GM21515 (cell line): ENCODE data around the gene SKIC8.

ENCODE experiments used
- ATAC-seq: cut with Tn5 transposase; IDR thresholded peaks from one replicate; pipeline ENCODE4 v1.9.1; 2021; ENCODE audit not compliant: unreplicated experiment

Gene SKIC8

DNA sequence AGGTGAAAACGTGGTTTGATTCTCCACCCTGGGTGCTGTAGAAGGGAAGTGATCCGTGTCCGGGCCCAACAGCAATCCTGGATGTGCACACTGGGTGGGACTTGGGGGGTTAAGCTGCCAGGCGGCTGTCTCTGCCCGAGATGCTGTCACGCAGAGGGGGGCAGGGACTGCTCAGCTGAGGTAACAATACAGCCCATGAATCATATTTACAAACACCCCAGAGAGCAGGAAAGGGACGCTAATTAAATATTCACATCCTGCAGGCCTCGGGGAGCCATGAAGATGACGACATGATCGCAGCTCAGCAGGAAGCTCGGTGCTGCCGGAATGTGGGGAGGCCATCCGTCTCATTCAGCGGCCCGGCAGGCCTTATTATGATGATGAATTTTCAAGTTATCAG, 22.8 kb upstream of the SKIC8 start:
- no peak for ATAC-seq

DNA sequence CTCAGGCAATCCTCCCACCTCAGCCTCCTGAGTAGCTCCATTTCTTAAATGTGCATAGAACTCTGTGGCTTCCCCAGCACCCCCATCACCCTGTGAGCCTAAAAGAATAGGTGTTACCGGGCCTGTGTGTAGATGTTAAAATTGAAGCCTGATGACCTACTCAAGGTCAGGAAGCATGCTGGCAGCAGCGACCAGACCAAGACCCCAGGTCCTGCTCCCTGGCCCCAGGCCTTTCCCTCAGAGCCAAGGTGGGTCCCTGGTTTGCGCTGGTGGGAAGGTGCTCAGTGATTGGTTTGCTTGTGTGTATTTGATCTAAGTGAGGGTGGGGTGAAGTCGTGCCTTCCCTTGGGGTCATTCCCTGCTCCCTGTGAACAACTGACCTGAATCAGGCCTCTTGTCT, 22.4 kb upstream of the SKIC8 start:
- ATAC-seq: no peak

DNA sequence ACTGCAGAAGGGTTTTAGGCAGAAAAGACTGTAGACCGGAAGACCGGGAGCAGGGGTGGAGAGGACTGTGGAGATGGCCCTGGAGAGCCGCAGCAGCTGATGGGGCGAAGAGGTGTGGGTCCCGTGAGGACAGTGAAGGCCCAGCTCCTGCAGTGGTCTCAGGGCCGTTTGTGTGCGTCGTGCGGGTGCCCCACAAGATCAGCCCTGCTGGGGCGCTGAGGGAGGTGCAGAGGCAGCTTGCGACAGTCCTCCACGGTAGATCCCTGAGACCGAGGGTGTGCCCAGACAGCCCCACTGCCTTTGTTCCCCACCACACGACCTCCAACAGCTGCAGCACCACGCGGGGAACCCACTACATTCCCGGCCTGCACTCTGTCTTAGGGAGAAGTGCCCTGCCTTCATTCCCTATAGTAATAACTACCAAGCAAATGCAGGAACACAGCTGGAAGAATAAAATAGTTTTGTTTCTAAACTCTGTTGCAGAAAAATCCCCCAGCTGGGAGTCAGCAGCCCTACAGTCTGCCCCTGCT, 21.7 kb upstream of the SKIC8 start:
- no peak for ATAC-seq

DNA sequence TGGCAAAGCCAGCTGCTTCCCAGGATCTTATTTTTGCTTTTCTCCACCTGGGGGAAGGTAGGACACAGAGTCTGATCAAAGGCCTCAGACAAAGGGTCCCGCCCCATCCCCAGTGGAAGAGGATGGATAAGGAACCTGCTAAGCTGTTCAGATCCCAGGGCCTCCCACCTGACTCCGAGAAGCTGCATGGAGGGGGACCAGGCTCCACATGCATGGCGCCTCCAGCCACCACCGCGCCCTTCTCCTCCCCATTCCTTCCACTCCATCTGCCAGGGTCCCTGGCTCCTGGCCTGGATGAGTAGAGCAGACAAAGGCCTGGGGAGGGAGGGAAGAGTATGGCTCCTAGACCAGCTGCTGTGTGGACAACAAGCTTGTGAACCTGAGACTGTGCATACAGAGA, 20.8 kb upstream of the SKIC8 start:
- no peak for ATAC-seq

DNA sequence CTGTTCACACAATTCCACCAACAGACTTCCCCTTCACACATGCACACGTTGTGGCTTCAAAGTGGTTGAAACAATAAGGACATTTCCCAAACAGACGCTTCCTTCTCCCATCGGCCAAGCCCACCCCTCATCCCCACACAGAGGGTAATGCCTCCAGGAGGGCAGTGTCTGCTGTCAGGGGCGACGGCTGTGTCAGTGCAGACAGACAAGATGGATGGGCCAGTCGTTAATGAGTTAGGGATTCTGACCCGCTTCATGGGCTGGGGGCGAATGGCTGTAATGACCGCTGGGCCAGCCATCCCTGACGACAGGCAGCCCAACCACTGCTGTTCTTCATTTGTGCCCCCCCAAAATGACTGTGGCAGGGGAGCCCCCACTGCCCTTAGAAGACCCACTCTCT, 20.2 kb upstream of the SKIC8 start:
- no peak for ATAC-seq

DNA sequence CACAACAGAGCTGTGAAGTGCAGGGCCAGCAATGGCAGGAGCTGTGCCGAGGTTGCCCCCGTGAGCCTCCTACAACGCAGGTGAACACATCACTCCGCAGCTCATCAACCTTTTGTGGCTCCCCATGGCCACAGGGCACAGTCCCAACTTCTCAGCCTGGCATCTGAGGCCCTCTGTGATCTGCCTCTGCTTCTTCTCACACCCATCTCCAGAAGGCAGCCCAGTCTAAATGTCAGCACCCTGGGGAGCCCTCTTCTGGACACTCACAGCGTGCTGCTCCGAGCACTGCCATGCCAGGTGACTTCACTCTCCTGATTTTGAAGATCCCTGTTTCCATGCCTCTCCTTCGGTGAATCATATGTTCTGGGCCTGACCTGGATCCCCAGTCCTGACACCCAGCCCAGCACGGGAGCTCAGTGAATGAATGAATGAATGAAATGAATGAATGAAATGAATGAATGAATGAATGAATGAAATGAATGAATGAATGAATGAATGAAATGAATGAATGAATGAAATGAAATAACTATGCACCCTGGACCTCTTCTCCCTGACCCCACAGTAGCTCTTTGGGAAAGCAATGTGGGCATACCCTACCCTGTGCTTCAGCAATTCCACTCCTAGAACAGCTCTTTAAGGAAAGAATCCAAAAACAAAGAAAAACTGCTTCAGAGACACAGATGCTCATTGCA, 17.9 kb upstream of the SKIC8 start:
- no peak for ATAC-seq

DNA sequence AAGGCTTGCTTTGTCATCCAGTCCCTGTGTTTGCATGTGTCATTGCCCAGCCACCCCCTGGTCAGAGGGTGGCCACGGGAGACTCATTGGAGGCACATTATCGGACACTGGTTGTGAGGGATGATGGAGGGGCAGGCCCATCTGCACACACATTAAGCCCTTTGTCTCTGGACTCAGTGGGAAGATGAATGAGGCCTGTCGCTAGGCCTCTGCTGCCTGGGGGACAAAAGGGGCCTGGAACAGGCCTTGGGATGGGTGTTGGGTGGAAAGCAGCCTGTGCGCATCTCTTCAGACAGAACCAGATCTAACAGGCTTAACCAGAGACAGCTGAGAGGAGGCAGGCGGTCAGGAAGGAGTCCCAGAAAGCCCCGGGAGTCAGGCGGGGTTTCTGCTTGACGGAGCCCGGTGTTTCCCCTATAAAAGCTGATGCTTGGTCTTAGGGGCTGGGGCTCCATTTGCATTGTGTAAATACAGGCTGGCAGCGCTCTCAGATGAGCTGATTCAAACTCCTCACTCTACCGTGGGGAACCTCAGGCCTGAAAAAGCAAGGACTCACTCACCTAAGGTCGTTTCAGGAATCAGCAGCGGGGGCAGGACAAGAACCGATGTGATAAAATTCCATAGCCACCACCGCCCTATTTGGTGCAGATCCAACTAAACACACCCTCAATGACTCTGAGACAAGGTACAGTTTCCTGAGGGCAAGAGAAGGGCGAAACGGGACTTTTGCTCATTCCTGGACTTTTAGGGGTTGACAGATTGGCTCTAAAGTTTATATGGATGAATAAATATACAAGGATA, 17.1 kb upstream of the SKIC8 start:
- ATAC-seq: no peak

DNA sequence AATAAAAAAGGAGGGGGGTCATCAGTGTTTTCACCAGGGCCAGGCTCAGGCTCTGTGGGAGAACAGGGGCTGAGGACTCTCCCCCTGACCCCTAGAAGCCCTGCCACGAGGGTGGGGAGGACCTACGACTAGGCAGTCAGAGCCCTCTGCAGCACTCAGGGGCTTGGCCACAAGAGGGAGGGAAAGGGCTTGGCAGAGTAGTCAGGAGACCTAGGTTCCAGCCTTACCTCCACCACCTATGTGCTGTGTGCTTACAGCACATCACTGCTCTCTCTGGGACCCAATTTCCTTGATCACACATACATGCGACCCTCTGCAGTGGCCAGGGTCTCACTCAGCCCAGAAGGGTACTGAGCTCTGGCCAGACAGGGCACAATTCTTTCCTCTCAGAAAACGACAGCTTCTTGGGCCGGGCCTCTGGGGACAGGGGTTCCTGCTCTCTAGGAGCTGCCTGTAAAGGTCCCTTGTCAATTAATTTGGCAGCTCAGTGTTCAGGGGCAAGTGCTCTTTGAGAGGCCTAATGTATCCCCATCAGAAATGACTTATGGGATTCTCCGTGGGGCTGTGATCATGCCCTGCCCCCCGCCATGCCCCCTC, 16.4 kb upstream of the SKIC8 start:
- ATAC-seq: no peak

DNA sequence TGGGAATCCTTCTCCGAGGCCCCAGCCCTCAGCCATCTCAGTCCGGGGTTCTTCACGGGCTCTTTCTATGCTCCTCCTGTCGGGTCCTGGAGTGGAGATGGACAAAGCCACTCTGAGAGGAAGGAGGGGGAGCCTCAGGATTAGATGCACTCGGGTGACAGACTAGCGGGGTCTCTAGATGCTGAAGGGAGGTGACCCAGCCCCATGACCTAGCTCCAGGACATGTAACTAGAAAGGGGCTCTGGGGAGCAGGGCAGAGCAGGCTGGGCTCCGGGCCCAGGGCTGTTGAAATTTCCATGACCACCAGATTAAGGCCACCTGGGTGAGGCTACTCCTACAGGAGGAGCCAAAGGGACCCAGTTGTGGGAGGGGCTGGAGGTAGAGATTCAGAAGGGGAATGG, 14.8 kb upstream of the SKIC8 start:
- ATAC-seq: no peak

DNA sequence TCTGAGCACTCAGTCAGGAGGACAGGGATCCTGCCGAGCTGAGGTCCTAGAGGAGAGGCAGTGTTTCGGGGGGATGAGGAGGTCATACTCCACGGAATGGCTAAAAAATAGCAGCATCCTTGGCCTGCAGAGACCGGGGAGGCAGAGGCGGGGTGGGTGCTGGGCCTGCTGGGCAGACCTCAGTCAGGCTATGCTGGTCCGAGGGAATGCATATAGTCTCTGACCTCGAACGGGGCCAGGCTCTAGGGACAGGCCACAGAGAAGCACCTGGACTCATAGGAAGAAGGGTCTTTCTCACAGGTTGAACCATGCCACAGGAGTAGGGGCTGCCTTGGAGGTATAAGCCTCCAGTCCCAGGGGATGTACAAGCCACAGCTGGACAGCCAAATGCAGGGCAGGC, 14.0 kb upstream of the SKIC8 start:
- ATAC-seq: no peak

DNA sequence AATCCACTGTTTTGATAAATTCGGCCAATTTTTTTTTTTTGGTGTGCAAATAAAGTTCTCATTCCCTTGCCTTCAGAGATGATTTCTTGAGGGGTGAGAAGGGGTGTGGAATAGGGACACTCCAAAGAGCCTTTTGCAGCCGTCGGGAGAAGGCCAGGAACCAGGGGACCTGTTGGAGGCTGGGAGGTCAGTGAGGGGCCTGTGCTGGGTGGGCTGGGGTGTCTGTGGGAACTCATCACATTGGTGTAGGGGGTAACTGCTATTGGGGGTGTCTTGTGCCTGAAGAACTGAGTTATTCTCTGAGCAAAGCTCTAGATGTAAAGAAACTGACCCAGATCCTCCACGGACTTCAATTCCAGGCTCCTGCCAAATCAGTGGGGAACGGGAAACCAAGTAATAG, 13.5 kb upstream of the SKIC8 start:
- ATAC-seq: no peak

DNA sequence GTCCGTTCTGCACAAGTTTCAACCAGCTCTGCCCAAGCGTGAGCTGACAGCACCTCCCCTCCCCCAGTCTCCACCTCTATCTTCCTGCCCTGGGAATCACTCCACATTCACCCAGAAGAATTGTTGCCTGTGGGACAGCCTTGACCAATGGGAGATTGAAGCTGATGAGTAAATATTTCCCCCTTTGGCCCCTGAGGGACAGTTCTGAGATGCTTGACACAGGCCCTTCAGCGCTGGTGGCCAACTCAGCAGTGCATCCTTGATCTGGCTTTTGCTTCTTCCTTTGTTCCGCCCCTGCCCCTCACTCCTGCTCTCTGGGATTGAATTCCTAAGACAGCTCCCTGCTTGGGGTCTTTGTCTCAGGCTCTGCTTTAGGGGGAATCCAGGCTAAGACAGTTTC, 13.1 kb upstream of the SKIC8 start:
- ATAC-seq: no peak

DNA sequence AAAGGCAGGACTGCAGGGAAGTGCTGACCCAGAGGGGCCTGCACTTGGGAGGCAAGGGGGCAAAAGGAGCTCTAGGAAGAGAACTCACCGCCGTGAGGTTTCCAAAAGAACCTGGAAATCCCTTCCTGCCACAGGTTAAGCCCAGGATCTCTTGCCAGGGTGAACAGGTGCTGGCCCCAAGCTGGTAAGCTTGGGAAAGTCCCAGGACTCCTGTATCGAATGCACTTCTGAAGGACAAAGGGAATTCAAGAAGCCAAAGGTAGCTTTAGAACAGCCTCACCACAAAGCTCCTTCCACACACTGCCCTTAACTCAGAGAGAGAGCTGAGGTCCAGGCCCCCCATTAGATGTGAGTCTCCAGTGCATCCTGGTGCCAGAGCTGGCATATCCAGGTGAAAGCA, 11.9 kb upstream of the SKIC8 start:
- no peak for ATAC-seq

DNA sequence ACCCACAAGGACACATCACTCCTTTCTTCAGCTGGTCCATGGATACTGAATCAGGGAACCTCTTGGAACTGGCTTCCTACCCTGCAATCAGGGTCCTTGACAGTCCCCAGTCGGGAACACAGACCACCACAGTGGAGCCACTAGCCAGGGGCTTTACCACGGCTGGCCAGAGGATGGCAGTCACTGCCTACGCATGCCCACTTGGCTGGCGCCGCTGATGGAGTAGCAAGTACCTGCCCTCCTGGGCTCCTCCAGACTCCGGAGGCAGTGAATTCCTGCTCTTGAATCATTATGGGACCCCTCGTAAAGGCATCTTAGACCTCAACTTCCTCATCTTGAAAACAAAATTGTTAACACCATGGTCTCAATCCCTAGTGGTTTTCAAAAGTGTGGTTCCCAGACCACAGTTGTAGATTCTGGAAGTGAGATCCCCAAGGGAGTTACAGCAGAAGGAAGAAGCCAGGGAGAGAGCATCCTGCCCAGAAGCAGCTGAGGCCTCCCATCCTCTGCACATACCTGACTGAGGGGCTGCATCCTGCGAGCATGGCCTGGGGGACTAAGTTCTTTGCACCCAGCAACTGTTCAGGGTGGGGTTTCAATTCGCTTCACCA, 9.1 kb upstream of the SKIC8 start:
- ATAC-seq: no peak

DNA sequence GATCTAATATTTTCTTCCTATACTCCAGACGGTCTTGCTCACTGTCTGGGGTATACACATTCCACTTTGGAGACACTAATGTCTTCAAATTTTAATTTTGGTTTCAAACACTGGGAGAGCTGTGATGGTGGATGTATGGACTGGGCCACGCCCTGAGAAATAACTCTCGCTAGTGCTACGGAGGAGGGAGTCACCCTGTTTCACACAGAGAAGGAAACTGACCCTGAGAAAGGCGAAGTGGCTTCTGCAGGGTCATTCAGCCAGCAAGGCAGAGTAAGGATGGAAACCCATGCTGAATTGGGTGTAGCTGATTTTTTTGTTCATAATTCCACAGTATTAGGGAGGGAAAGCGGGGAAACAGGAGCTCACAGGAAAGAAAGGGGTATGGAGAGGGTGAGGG, 8.6 kb upstream of the SKIC8 start:
- ATAC-seq: no peak

DNA sequence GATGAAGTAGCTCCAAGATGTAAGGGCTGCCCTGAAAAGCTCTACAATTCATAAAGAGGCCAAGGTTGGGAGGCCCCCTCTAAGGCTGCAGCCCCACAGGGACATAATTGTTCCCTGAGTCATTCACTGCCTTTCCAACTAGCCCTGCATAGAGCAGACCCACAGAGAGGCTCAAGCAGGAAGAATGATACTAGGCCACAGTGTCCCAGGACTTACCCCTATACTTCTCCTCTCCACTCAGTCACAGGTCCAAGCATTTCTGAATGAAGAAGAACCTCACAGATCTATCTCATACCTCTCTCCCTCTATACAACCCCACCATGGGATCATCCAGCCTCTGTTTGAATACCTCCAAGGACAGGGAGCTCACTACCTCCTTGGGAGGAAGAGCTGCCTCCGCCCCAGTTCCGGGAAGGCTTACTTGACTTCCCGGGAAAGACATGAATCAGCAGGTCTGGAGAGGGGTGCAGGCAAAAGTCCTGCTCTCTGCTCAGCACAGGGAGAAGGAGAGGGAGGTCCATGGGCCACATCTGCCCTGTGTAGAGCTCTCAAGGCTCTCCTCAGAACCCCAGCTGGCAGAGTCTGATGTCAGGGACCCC, 6.9 kb upstream of the SKIC8 start:
- ATAC-seq: no peak

DNA sequence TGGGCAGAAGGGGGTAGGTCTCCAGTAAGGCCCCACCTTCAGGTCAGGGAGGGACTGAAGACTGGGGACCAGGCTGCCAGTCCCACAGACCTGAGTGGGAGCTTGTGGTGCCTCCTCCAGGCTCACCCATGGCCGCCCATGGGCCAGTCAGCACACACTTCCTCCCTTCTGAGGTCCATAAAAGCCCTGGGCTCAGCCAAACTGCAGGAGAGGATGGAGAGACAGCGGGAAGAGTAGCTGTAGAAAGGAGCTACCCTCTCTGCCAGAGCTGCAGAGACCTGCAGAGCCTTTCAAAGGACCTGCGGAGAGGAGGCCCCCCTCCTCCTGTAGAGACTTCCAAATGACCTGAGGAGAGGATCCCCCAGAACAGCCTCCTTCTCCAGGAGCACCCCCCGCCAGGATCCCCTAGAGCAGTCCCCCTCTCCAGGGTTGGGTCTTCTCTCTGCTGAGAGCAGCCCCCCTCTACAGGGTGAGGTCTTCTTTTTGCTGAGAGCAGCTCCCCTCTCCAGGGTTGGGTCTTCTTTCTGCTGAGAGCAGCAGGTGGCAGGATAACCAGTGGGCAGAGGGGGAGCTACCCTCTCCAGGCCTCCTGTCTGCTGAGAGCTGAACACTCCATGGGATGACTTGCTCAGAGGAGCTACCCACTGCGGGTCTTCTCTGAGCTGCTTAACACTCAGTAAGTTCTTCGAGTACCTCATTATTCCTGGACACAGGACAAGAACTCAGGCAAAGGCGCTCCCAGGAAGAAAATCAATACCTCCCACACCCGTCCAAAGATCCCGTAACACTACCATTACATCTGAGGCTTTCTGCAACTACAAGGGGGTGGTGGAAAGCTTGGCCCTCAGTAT, 5.0 kb upstream of the SKIC8 start:
- ATAC-seq: no peak

DNA sequence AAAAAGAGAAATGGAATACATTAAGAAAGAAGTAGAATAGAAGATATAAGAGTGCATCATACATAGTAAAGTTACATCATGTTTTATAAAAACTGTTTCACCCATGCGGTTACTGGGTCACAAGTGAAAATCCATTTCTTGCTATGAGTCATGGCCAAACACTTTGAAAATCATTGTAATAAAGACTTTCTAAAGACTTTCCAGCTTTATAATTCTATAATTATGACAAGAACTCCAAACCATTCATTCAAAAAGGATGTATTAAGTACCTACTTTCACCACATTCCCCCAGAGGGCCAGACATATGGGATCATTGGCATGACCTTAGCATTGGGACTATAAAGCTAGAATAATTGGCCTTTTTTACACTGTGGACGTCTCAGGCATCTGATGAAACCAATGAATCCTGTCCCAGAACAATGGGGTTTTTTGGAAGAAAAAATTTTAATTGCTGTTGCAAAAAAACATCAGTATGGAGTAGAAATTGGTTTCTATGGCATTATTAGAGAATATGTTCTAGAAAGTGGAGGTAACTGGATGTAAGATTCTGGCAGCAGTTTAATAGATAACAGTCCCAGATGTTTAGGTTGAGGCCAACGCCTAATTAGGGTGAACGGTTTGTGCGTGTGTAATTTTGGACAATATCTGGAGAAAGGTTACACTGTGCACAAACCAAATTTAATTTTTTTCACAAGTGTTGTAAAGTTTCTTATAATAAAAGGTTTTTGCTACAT, 3.3 kb upstream of the SKIC8 start:
- no peak for ATAC-seq

DNA sequence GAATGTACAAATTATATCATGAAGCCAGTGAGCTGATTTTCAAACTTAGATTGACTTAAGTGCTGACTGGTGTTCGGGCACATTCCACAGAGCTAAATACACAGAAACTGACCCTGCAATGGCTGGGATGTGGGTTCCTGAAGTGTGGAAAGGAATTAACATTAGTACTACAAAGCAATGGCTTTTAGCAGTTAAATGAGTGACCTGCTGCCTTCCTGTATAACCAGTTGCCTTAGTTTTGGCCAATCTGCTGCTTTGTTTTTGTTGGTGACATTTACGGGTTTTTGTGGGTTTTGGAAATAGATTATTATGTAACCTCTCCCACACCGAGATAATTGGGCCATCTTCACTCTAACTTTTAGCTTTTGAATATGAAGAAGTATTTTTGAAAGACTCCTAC, 2.4 kb upstream of the SKIC8 start:
- ATAC-seq: no peak

DNA sequence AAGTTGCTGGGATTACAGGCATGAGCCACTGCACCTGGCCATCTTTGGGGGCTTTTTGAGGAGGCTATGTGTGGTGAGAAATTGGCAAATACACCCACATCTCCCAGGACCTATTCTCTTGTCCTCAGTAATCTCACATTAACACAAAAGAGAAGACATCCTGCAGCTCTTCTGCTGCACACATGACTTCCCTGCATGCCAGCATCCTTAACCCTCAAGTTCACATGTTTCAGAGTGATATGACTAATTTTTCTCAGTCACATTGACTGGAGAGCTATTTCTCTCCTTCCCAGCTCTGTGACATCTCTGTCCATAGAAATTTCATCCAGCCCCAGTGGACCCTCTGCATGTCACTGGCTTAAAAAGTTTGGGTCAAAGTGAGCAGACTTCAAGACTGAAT, 1.9 kb upstream of the SKIC8 start:
- no peak for ATAC-seq
